ENCODE measurements around the gene EME1. TPM values are rescaled to one million over a fixed set of nuclear protein-coding genes. Genes with fewer than 3 reads are reported as not detected.

The EME1 gene
- total and polyA plus RNA-seq, 10 of the 15 experiments (the other 5 are each of a cell fraction or from before 2014, with no cell fraction given): 13.8 to 40.5 (median 22.0) TPM

DNA sequence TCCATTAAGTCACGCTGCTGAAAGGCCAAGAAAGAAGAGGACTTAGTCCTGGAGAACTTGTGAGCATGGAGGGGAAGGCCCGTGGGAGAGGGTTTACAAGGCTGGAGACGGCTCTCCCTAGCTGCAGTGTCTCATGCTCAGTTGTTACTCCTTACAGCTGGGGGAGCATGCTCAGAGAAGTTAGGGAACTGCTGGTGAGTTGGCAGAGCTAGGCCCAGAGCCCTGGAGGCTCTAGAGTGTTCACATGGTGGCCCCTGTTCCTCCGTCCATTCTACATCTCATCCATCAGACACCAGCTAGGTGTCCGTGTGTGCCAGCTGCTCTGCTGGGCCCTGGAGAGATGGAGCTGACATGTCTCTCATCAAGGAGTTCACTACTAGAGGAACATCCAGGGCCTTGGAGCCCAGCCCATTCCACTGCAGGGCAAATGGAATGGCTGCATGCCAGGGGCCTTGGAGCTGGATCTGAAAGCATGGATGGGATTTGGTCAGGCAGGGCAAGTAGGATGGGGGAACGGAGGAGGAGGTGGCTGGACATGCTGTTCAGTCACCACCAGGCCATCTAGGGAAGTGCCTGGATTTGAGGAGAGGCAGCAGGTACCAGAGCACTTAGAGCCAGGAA, 20.8 kb upstream of the EME1 start:
- Histone ChIP-seq H3K9ac (ENCODE audit: control insufficient read depth, insufficient read depth, low read length) (no peak overlapping the region), H3K27ac (ENCODE audit: control insufficient read depth, insufficient read depth) (no peak overlapping the region), H3K4me1 (ENCODE audit: control insufficient read depth, insufficient read depth, low read length) (no peaks in the 10 kb centered on the region; the same call in 1 of the 2 replicates), H4K20me1 (ENCODE audit: control insufficient read depth, insufficient read depth) (no peaks in the 10 kb centered on the region), H3K79me2 (ENCODE audit: control insufficient read depth, insufficient read depth, low read length) (no peaks in the 10 kb centered on the region), H3K4me3 (no peak overlapping the region), H3K4me2 (ENCODE audit: control insufficient read depth, insufficient read depth) (no peak overlapping the region), H3K27me3 (replicated peaks in 1 of 2; ENCODE audit: control insufficient read depth in 2 of 2, insufficient read depth in 2 of 2, low read length in 1 of 2) (no peaks in the 10 kb centered on the region), H3K36me3 (ENCODE audit: control insufficient read depth in 2 of 2, insufficient read depth in 2 of 2, low read length in 1 of 2) (peaks cover 3 to 28% of the 10 kb centered on the region in 2 experiments; a peak in 3 of 4 replicates), H2AFZ (ENCODE audit: control insufficient read depth, low read depth, low read length) (no peak overlapping the region), H3K9me3 (replicated peaks; ENCODE audit: control insufficient read depth, insufficient read depth, low read length) (no peaks in the 10 kb centered on the region)
- no peak for TF ChIP-seq CBFB (IDR thresholded peaks at IDR 0.05; ENCODE audit: low read depth)
- TF ChIP-seq CHD2 (IDR thresholded peaks at IDR 0.05; ENCODE audit: borderline replicate concordance, low read depth, low read length): no peak
- TF ChIP-seq, protein P1, sequence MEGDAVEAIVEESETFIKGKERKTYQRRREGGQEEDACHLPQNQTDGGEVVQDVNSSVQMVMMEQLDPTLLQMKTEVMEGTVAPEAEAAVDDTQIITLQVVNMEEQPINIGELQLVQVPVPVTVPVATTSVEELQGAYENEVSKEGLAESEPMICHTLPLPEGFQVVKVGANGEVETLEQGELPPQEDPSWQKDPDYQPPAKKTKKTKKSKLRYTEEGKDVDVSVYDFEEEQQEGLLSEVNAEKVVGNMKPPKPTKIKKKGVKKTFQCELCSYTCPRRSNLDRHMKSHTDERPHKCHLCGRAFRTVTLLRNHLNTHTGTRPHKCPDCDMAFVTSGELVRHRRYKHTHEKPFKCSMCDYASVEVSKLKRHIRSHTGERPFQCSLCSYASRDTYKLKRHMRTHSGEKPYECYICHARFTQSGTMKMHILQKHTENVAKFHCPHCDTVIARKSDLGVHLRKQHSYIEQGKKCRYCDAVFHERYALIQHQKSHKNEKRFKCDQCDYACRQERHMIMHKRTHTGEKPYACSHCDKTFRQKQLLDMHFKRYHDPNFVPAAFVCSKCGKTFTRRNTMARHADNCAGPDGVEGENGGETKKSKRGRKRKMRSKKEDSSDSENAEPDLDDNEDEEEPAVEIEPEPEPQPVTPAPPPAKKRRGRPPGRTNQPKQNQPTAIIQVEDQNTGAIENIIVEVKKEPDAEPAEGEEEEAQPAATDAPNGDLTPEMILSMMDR (IDR thresholded peaks at IDR 0.05 in 2 of 3, conservative IDR thresholded peaks at IDR 0.05 in 1 of 3; ENCODE audit: control insufficient read depth in 2 of 3, extremely low read depth in 1 of 3, insufficient read depth in 1 of 3, low read depth in 3 of 3, low read length in 3 of 3): no peak
- TF ChIP-seq, protein P2, sequence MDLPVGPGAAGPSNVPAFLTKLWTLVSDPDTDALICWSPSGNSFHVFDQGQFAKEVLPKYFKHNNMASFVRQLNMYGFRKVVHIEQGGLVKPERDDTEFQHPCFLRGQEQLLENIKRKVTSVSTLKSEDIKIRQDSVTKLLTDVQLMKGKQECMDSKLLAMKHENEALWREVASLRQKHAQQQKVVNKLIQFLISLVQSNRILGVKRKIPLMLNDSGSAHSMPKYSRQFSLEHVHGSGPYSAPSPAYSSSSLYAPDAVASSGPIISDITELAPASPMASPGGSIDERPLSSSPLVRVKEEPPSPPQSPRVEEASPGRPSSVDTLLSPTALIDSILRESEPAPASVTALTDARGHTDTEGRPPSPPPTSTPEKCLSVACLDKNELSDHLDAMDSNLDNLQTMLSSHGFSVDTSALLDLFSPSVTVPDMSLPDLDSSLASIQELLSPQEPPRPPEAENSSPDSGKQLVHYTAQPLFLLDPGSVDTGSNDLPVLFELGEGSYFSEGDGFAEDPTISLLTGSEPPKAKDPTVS (IDR thresholded peaks at IDR 0.05; ENCODE audit: low read depth, low read length): no peak
- TF ChIP-seq SUPT20H (IDR thresholded peaks at IDR 0.05; ENCODE audit: borderline replicate concordance, control insufficient read depth, low read depth, low read length): no peak
- TF ChIP-seq FOS (IDR thresholded peaks at IDR 0.05; ENCODE audit: borderline replicate concordance, extremely low read depth, insufficient read length): no peak
- TF ChIP-seq CBX3 (IDR thresholded peaks at IDR 0.05; ENCODE audit: borderline replicate concordance, low read depth): no peak
- no peak for TF ChIP-seq SMAD5 (IDR thresholded peaks at IDR 0.05; ENCODE audit: low read depth)
- in situ Hi-C loops (cut with MboI): no loop called here
- no peak for DNase-seq (ENCODE audit: low read depth, low spot score)
- ChIA-PET CTCF (interaction anchor here (8.0 kb wide), 1 partner anchor 9 kb away, joined by 68 read pairs; no protein-coding TSS in a partner anchor), POLR2A (interaction anchor here (0.8 kb wide), 1 partner anchor 9 kb away, joined by 3 read pairs; no protein-coding TSS in a partner anchor), RAD21 (ENCODE audit: unreplicated experiment) (no interaction called here), SMC1A (ENCODE audit: uncharacterized antibody, unreplicated experiment) (interaction anchor here (1.2 to 1.6 kb wide), 2 partner anchors 10 to 92 kb away, joined by 3 read pairs; no protein-coding TSS in a partner anchor)
- no TSS peak for BruUV-seq (replicated peaks)
- FAIRE-seq: no peak
- 84% methylated on average over 6 of the region's 6 CpGs for WGBS (ENCODE audit: insufficient coverage, insufficient replicate concordance, low lambda C conversion rate, missing lambda C conversion rate)
- no peak for ATAC-seq
- intact Hi-C loops (cut with micrococcal nuclease; ENCODE audit: unreplicated experiment): no loop called here

Measured in GM12878 (cell line).